ENCODE results near the gene RBSN. TPM values are rescaled to one million over a fixed set of nuclear protein-coding genes. Genes with fewer than 3 reads are reported as not detected.

The RBSN gene
- total RNA-seq, 3 donors from 2014 or later: 16.5 to 36.8 (median 18.2) TPM

- no peaks in the 10 kb centered on the region for H3K9me3 ChIP-seq
- intact Hi-C loops (cut with DNase I, micrococcal nuclease): no loop called here
- ATAC-seq (no peak), DNase-seq (no peak)
- H3K36me3 ChIP-seq (ENCODE audit: low read depth): peaks cover 11% of the 10 kb centered on the region
- H3K4me3 ChIP-seq: no peak overlapping the region
- TF ChIP-seq CTCF (IDR thresholded peaks at IDR 0.05): no peak
- H3K4me1 ChIP-seq (ENCODE audit: low read depth): no peaks in the 10 kb centered on the region
These were observed 12.7 kb downstream of the RBSN start for GRCh38 chr3:15086263-15086662.

GRCh38 chr3:15083252-15083651 is 15.7 kb downstream of the RBSN start:
- Histone ChIP-seq H3K4me3 (no peak overlapping the region), H3K9me3 (no peaks in the 10 kb centered on the region), H3K36me3 (ENCODE audit: low read depth) (no peaks in the 10 kb centered on the region), H3K4me1 (ENCODE audit: low read depth) (no peaks in the 10 kb centered on the region)
- ATAC-seq: no peak
- no peak for TF ChIP-seq CTCF (IDR thresholded peaks at IDR 0.05)
- intact Hi-C loops (cut with DNase I, micrococcal nuclease): no loop called here
- DNase-seq: no peak

- Histone ChIP-seq H3K36me3 (ENCODE audit: low read depth) (peaks cover 1% of the 10 kb centered on the region), H3K9me3 (no peaks in the 10 kb centered on the region), H3K4me3 (no peak overlapping the region), H3K4me1 (ENCODE audit: low read depth) (no peaks in the 10 kb centered on the region)
- ATAC-seq: peak; percentile 36
- intact Hi-C loops (cut with DNase I, micrococcal nuclease): no loop called here
- no peak for DNase-seq
- no peak for TF ChIP-seq CTCF (IDR thresholded peaks at IDR 0.05)
These were observed 16.8 kb downstream of the RBSN start for GRCh38 chr3:15081960-15082664.

- intact Hi-C loops (cut with DNase I, micrococcal nuclease): no loop called here
- DNase-seq: no peak
- peak; percentile 36 for ATAC-seq
- Histone ChIP-seq H3K9me3 (no peaks in the 10 kb centered on the region), H3K4me3 (no peak overlapping the region), H3K4me1 (ENCODE audit: low read depth) (no peaks in the 10 kb centered on the region), H3K36me3 (ENCODE audit: low read depth) (peaks cover 12% of the 10 kb centered on the region)
- no peak for TF ChIP-seq CTCF (IDR thresholded peaks at IDR 0.05)
These were observed 19.9 kb downstream of the RBSN start for GRCh38 chr3:15079091-15079490.

GRCh38 chr3:15074500-15074899 is 24.4 kb downstream of the RBSN start:
- no peak for TF ChIP-seq CTCF (IDR thresholded peaks at IDR 0.05)
- intact Hi-C loops (cut with DNase I, micrococcal nuclease): no loop called here
- no peaks in the 10 kb centered on the region for H3K9me3 ChIP-seq

More at GRCh38 chr3:15074500-15074899, 24.4 kb downstream of the RBSN start:
- ATAC-seq: no peak
- H3K4me1 ChIP-seq (ENCODE audit: low read depth): no peaks in the 10 kb centered on the region
- peaks cover 22% of the 10 kb centered on the region for H3K36me3 ChIP-seq (ENCODE audit: low read depth)
- no peak overlapping the region for H3K4me3 ChIP-seq
- DNase-seq: no peak

All from mucosa of descending colon (tissue), 3 donors.